ENCODE results near the gene TBX15. TPM values are rescaled to one million over a fixed set of nuclear protein-coding genes. Genes with fewer than 3 reads are reported as not detected.

The TBX15 gene
- total RNA-seq, 1 donor from 2014 or later = 0.07 TPM

DNA sequence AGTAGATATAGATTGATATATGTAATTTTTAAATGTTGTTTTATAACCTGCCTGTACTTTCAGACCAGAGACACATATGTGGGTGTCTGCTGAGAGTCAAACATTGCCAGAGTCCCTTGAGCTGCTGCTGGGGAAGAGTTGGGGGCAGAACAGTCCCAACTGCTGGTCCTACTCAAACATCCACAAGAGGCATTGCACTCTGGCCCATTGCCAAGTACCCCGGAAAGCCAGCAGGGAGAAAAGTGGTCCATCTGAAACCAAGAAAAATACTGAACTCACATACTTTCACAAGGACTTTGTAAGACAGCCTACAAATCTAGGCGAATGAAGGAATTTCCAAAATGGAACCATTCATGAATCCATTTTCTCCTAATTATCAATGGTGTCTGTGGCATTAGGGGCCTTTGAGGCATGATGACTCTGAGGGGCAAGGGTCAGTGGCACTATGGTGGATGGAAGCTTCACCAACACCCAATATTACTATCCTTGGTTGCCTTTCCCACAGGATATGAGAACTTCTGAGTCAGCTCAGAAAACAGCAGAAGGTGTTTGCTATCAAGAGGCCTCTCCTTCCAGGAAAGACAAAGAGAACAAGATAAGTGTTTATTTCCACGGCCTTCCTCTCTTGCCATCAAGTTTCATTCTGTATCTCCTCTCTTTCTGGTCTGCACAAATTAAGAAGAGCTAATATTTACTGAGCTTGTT lies 7.3 kb upstream of the TBX15 start:
- peaks cover 6% of the 10 kb centered on the region for H4K20me1 ChIP-seq (ENCODE audit: insufficient read depth, low read length)
- no peaks in the 10 kb centered on the region for H3K36me3 ChIP-seq (ENCODE audit: insufficient read depth, low read length)
- peaks cover 94% of the 10 kb centered on the region for H3K27me3 ChIP-seq (ENCODE audit: insufficient read depth, low read length)
- TF ChIP-seq EZH2 (IDR thresholded peaks at IDR 0.05; ENCODE audit: insufficient read depth, low read length) = no peak
- TF ChIP-seq, protein P1, sequence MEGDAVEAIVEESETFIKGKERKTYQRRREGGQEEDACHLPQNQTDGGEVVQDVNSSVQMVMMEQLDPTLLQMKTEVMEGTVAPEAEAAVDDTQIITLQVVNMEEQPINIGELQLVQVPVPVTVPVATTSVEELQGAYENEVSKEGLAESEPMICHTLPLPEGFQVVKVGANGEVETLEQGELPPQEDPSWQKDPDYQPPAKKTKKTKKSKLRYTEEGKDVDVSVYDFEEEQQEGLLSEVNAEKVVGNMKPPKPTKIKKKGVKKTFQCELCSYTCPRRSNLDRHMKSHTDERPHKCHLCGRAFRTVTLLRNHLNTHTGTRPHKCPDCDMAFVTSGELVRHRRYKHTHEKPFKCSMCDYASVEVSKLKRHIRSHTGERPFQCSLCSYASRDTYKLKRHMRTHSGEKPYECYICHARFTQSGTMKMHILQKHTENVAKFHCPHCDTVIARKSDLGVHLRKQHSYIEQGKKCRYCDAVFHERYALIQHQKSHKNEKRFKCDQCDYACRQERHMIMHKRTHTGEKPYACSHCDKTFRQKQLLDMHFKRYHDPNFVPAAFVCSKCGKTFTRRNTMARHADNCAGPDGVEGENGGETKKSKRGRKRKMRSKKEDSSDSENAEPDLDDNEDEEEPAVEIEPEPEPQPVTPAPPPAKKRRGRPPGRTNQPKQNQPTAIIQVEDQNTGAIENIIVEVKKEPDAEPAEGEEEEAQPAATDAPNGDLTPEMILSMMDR (IDR thresholded peaks at IDR 0.05; ENCODE audit: insufficient read depth, low read depth, low read length) = no peak
- peaks cover 4% of the 10 kb centered on the region for H3K9me3 ChIP-seq (ENCODE audit: insufficient read depth, low read depth, low read length)
- DNase-seq (ENCODE audit: low read depth) = no peak
- no peak overlapping the region for H3K27ac ChIP-seq (ENCODE audit: low read depth, low read length)
- H3K9ac ChIP-seq (ENCODE audit: low read length) = no peak overlapping the region
- FAIRE-seq = no peak
- Mint-ChIP-seq H3K4me3 (ENCODE audit: unreplicated experiment) (no peak overlapping the region), H3K27me3 (ENCODE audit: low read depth, unreplicated experiment) (peaks cover 92% of the 10 kb centered on the region), H3K27ac (ENCODE audit: unreplicated experiment) (no peak overlapping the region), H3K9me3 (ENCODE audit: unreplicated experiment) (peaks cover 21% of the 10 kb centered on the region), H3K36me3 (ENCODE audit: low read depth, unreplicated experiment) (peaks cover 4% of the 10 kb centered on the region), H3K4me1 (ENCODE audit: low read depth, unreplicated experiment) (peaks cover 5% of the 10 kb centered on the region)
- H3K4me1 ChIP-seq (ENCODE audit: insufficient read depth, low read length) = peaks cover 9% of the 10 kb centered on the region
- H3K4me2 ChIP-seq (ENCODE audit: low read length) = no peak overlapping the region
- no peak overlapping the region for H2AFZ ChIP-seq (ENCODE audit: low read depth, low read length)
- H3K4me3 ChIP-seq (ENCODE audit: insufficient read depth, low read depth, low read length) = no peak overlapping the region
- H3K79me2 ChIP-seq (ENCODE audit: insufficient read depth, low read length) = no peaks in the 10 kb centered on the region

DNA sequence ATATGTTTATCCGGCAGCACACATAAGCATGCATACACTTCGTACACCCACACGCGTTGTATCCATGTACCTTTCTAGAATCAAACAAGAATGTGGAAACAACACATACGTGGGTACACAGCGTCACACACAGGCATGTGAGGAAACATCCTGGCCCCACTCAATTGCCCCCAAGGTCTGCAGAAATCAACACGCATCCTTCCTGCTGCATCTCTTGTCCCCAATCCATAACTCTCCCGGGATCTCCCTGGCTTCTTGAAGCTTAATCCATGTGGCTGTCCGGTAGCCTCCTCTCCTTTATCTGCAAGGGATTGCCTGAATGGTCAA lies 5.5 kb upstream of the TBX15 start:
- Histone ChIP-seq H4K20me1 (ENCODE audit: insufficient read depth, low read length) (peaks cover 6% of the 10 kb centered on the region), H3K9ac (ENCODE audit: low read length) (no peak overlapping the region), H3K9me3 (ENCODE audit: insufficient read depth, low read depth, low read length) (peaks cover 4% of the 10 kb centered on the region), H3K27ac (ENCODE audit: low read depth, low read length) (no peak overlapping the region), H3K27me3 (ENCODE audit: insufficient read depth, low read length) (peaks cover 94% of the 10 kb centered on the region), H2AFZ (ENCODE audit: low read depth, low read length) (no peak overlapping the region), H3K4me2 (ENCODE audit: low read length) (no peak overlapping the region), H3K79me2 (ENCODE audit: insufficient read depth, low read length) (no peaks in the 10 kb centered on the region), H3K4me1 (ENCODE audit: insufficient read depth, low read length) (peaks cover 12% of the 10 kb centered on the region), H3K4me3 (ENCODE audit: insufficient read depth, low read depth, low read length) (no peak overlapping the region), H3K36me3 (ENCODE audit: insufficient read depth, low read length) (no peaks in the 10 kb centered on the region)
- TF ChIP-seq EZH2 (IDR thresholded peaks at IDR 0.05; ENCODE audit: insufficient read depth, low read length) = no peak
- TF ChIP-seq, protein P1 (IDR thresholded peaks at IDR 0.05; ENCODE audit: insufficient read depth, low read depth, low read length) = no peak
- Mint-ChIP-seq H3K9me3 (ENCODE audit: unreplicated experiment) (peaks cover 22% of the 10 kb centered on the region), H3K27me3 (ENCODE audit: low read depth, unreplicated experiment) (peaks cover 92% of the 10 kb centered on the region), H3K36me3 (ENCODE audit: low read depth, unreplicated experiment) (peaks cover 1% of the 10 kb centered on the region), H3K4me3 (ENCODE audit: unreplicated experiment) (no peak overlapping the region), H3K27ac (ENCODE audit: unreplicated experiment) (peak overlapping the region; percentile 44), H3K4me1 (ENCODE audit: low read depth, unreplicated experiment) (no peaks in the 10 kb centered on the region)
- FAIRE-seq (no peak), DNase-seq (ENCODE audit: low read depth) (no peak)

Data from astrocyte (in vitro differentiated cells and primary cell).